Measurements from ENCODE around the gene CEBPE.
A peak's percentile ranks its signal among the peaks of the same experiment; 100 is the strongest.

The CEBPE gene

DNA sequence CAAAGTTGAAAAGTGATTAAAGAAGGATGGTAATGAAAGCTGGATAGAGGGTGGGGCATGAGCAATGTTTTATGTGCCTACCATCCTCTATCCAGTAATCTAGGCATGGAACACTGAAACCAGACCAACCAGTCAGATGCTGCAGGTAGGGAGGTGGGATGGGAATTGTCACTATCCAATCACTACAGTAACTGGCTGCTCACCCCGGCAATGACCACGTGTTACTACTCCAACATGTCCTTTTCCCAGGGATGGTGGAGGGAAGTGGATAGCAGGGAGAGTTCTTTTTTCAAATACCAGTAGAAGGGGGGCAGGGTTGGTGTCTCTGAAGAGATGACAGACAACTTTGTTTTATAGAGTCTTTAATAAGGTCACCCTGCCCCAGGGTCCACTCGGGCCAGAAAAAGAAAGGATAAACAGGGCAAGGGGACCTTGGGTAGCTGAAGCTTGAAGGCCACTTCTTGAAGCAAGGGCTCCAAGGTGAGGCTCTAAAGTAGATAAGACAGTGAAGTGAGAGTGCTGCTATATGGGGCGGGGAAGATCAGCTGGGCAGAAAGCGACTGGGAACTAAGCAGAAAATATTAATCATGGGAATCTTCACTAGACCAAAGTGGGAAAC lies 47.0 kb downstream of the CEBPE start:
- no peak for DNase-seq

DNA sequence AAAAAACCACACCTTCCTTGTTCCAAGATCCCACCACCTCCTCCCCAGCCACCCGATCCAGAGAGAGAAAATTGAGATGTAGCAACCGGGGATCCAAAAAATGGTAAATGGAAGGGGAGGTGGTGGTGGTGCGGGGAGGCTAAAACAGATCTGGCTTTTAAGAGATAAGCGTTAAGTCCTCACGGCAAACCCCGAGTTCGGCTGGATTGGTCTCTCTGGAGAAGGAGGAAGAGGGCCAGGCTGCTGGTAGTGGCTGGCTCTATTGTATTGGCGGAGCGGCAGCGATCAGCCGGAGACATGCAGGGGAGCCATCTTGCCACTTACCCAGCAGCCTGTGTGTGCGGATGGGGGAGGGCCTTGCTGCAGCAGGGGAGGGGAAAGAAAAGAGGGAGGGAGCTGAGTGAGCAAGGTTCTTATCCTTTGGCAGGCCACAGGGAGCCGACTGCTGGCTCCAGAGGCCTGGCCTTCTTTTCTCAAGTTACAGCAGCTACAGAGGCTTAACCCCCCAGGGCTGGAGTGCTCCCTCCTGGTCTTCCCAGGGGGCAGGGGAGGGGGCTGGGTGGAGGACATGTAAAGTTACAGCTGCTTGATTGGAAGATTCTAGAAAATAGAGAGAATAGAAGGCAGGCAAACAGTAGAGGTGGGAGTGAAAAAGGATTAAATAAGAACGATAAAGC lies 47.7 kb downstream of the CEBPE start:
- peak; percentile 93 for DNase-seq

- DNase-seq = no peak
Measured at GRCh38 chr14:23070262-23071129, 48.6 kb downstream of the CEBPE start.

- DNase-seq = no peak
Measured at GRCh38 chr14:23069413-23069806, 49.6 kb downstream of the CEBPE start.

GRCh38 chr14:23068789-23069412 lies 50.2 kb downstream of the CEBPE start:
- DNase-seq = peak; percentile 84

GRCh38 chr14:23067847-23068788 lies 50.9 kb downstream of the CEBPE start:
- DNase-seq = no peak

All from HCEC 1CT (cell line).